ENCODE measurements around the gene COX7A2. TPM values are rescaled to one million over a fixed set of nuclear protein-coding genes. Genes with fewer than 3 reads are reported as not detected.

The COX7A2 gene
- total RNA-seq, 1 donor from 2014 or later = 302 TPM

GRCh38 chr6:75288023-75288422 is 44.4 kb upstream of the COX7A2 start:
- Mint-ChIP-seq H3K4me3 (ENCODE audit: unreplicated experiment) (no peak overlapping the region), H3K27me3 (ENCODE audit: low read depth) (no peaks in the 10 kb centered on the region), H3K36me3 (ENCODE audit: low read depth) (no peaks in the 10 kb centered on the region), H3K27ac (ENCODE audit: unreplicated experiment) (no peak overlapping the region), H3K4me1 (ENCODE audit: low read depth) (peaks cover 9% of the 10 kb centered on the region), H3K9me3 (ENCODE audit: low read depth) (no peaks in the 10 kb centered on the region)
- no peak for DNase-seq (ENCODE audit: low spot score)
- TF ChIP-seq CTCF (IDR thresholded peaks at IDR 0.05) = no peak

- Mint-ChIP-seq H3K27ac (ENCODE audit: unreplicated experiment) (no peak overlapping the region), H3K27me3 (ENCODE audit: low read depth) (no peaks in the 10 kb centered on the region), H3K9me3 (ENCODE audit: low read depth) (no peaks in the 10 kb centered on the region), H3K4me1 (ENCODE audit: low read depth) (peaks cover 13% of the 10 kb centered on the region), H3K36me3 (ENCODE audit: low read depth) (no peaks in the 10 kb centered on the region), H3K4me3 (ENCODE audit: unreplicated experiment) (no peak overlapping the region)
- TF ChIP-seq CTCF (IDR thresholded peaks at IDR 0.05) = no peak
- DNase-seq (ENCODE audit: low spot score) = no peak
Observed at GRCh38 chr6:75287424-75287823, 43.8 kb upstream of the COX7A2 start.

GRCh38 chr6:75286955-75287354 is 43.4 kb upstream of the COX7A2 start:
- H3K27ac Mint-ChIP-seq (ENCODE audit: unreplicated experiment) = no peak overlapping the region
- no peaks in the 10 kb centered on the region for H3K27me3 Mint-ChIP-seq (ENCODE audit: low read depth)
- no peak overlapping the region for H3K4me3 Mint-ChIP-seq (ENCODE audit: unreplicated experiment)
- peaks cover 17% of the 10 kb centered on the region for H3K4me1 Mint-ChIP-seq (ENCODE audit: low read depth)
- no peak for DNase-seq (ENCODE audit: low spot score)
- H3K9me3 Mint-ChIP-seq (ENCODE audit: low read depth) = no peaks in the 10 kb centered on the region
- TF ChIP-seq CTCF (IDR thresholded peaks at IDR 0.05) = no peak
- no peaks in the 10 kb centered on the region for H3K36me3 Mint-ChIP-seq (ENCODE audit: low read depth)

- H3K4me1 Mint-ChIP-seq (ENCODE audit: low read depth) = peaks cover 33% of the 10 kb centered on the region
- no peaks in the 10 kb centered on the region for H3K27me3 Mint-ChIP-seq (ENCODE audit: low read depth)
- no peak overlapping the region for H3K4me3 Mint-ChIP-seq (ENCODE audit: unreplicated experiment)
- TF ChIP-seq CTCF (IDR thresholded peaks at IDR 0.05) = no peak
- no peak for DNase-seq (ENCODE audit: low spot score)
- no peak overlapping the region for H3K27ac Mint-ChIP-seq (ENCODE audit: unreplicated experiment)
- no peaks in the 10 kb centered on the region for H3K36me3 Mint-ChIP-seq (ENCODE audit: low read depth)
- no peaks in the 10 kb centered on the region for H3K9me3 Mint-ChIP-seq (ENCODE audit: low read depth)
Observed at GRCh38 chr6:75285283-75285639, 41.7 kb upstream of the COX7A2 start.

- H3K36me3 Mint-ChIP-seq (ENCODE audit: low read depth) = no peaks in the 10 kb centered on the region
- H3K27ac Mint-ChIP-seq (ENCODE audit: unreplicated experiment) = no peak within 1 kb of the TSS
- H3K9me3 Mint-ChIP-seq (ENCODE audit: low read depth) = no peaks in the 10 kb centered on the region
- no peak within 1 kb of the TSS for H3K4me3 Mint-ChIP-seq (ENCODE audit: unreplicated experiment)
- H3K27me3 Mint-ChIP-seq (ENCODE audit: low read depth) = no peaks in the 10 kb centered on the region
- TF ChIP-seq CTCF (IDR thresholded peaks at IDR 0.05) = no peak
- DNase-seq (ENCODE audit: low spot score) = peak; percentile 97
- peaks cover 38% of the 10 kb centered on the region for H3K4me1 Mint-ChIP-seq (ENCODE audit: low read depth)
Observed at GRCh38 chr6:75284632-75285282, 41.2 kb upstream of the COX7A2 start, which contains the start of gene TMEM30A. Gene TMEM30A (minus strand): TSS chr6:75284792. CDS start chr6:75284638, 154 bp downstream.

All from chondrocyte (in vitro differentiated cells).